Measurements from ENCODE around the gene CRHR2. TPM values are rescaled to one million over a fixed set of nuclear protein-coding genes. Genes with fewer than 3 reads are reported as not detected.

CRHR2 gene
- total RNA-seq, 2 donors from 2014 or later: not detected

GRCh38 chr7:30702200-30702599 is 19.9 kb upstream of the CRHR2 start:
- ATAC-seq (replicated peaks in 1 of 2): peak; percentile 39 to 51
- Mint-ChIP-seq H3K27ac (no peak overlapping the region), H3K9me3 (no peaks in the 10 kb centered on the region), H3K4me3 (no peak overlapping the region), H3K4me1 (ENCODE audit: low read depth) (peaks cover 5% of the 10 kb centered on the region), H3K27me3 (ENCODE audit: low read depth) (no peaks in the 10 kb centered on the region), H3K36me3 (ENCODE audit: insufficient read depth in 2 of 2) (no peaks in the 10 kb centered on the region)
- peak; percentile 8 to 15 for DNase-seq

GRCh38 chr7:30700941-30701340 is 18.7 kb upstream of the CRHR2 start:
- no peaks in the 10 kb centered on the region for H3K36me3 Mint-ChIP-seq (ENCODE audit: insufficient read depth in 2 of 2)
- ATAC-seq (replicated peaks in 1 of 2) (no peak), DNase-seq (no peak)
- H3K4me1 Mint-ChIP-seq (ENCODE audit: low read depth): peaks cover 5% of the 10 kb centered on the region
- no peak overlapping the region for H3K4me3 Mint-ChIP-seq
- no peaks in the 10 kb centered on the region for H3K27me3 Mint-ChIP-seq (ENCODE audit: low read depth)
- no peak overlapping the region for H3K27ac Mint-ChIP-seq
- no peaks in the 10 kb centered on the region for H3K9me3 Mint-ChIP-seq

GRCh38 chr7:30699706-30700495 is 17.6 kb upstream of the CRHR2 start:
- no peaks in the 10 kb centered on the region for H3K36me3 Mint-ChIP-seq (ENCODE audit: insufficient read depth in 2 of 2)
- H3K27me3 Mint-ChIP-seq (ENCODE audit: low read depth): no peaks in the 10 kb centered on the region
- H3K9me3 Mint-ChIP-seq: no peaks in the 10 kb centered on the region
- H3K4me1 Mint-ChIP-seq (ENCODE audit: low read depth): peaks cover 5% of the 10 kb centered on the region
- no peak for ATAC-seq (replicated peaks in 1 of 2)
- no peak overlapping the region for H3K27ac Mint-ChIP-seq
- DNase-seq: no peak
- no peak overlapping the region for H3K4me3 Mint-ChIP-seq

- Mint-ChIP-seq H3K9me3 (no peaks in the 10 kb centered on the region), H3K27ac (no peak overlapping the region), H3K36me3 (ENCODE audit: insufficient read depth in 2 of 2) (no peaks in the 10 kb centered on the region), H3K4me1 (ENCODE audit: low read depth) (peaks cover 5% of the 10 kb centered on the region), H3K27me3 (ENCODE audit: low read depth) (no peaks in the 10 kb centered on the region), H3K4me3 (no peak overlapping the region)
- DNase-seq (no peak), ATAC-seq (replicated peaks in 1 of 2) (no peak)
These were observed 16.2 kb upstream of the CRHR2 start for GRCh38 chr7:30698481-30698880.

GRCh38 chr7:30697719-30698460 is 15.6 kb upstream of the CRHR2 start:
- no peak for ATAC-seq (replicated peaks in 1 of 2)
- Mint-ChIP-seq H3K4me3 (no peak overlapping the region), H3K36me3 (ENCODE audit: insufficient read depth in 2 of 2) (no peaks in the 10 kb centered on the region), H3K4me1 (ENCODE audit: low read depth) (peaks cover 5% of the 10 kb centered on the region), H3K27ac (no peak overlapping the region), H3K9me3 (no peaks in the 10 kb centered on the region), H3K27me3 (ENCODE audit: low read depth) (no peaks in the 10 kb centered on the region)
- no peak for DNase-seq

GRCh38 chr7:30694774-30695721 is 12.8 kb upstream of the CRHR2 start:
- DNase-seq: no peak
- Mint-ChIP-seq H3K9me3 (no peaks in the 10 kb centered on the region), H3K36me3 (ENCODE audit: insufficient read depth in 2 of 2) (no peaks in the 10 kb centered on the region), H3K4me1 (ENCODE audit: low read depth) (peaks cover 5% of the 10 kb centered on the region), H3K27me3 (ENCODE audit: low read depth) (peaks cover 5% of the 10 kb centered on the region), H3K4me3 (no peak overlapping the region), H3K27ac (no peak overlapping the region)
- no peak for ATAC-seq (replicated peaks in 1 of 2)

GRCh38 chr7:30694218-30694745 is 12.0 kb upstream of the CRHR2 start:
- peaks cover 10% of the 10 kb centered on the region for H3K27me3 Mint-ChIP-seq (ENCODE audit: low read depth)
- H3K9me3 Mint-ChIP-seq: no peaks in the 10 kb centered on the region
- H3K4me1 Mint-ChIP-seq (ENCODE audit: low read depth): peaks cover 5% of the 10 kb centered on the region
- DNase-seq (no peak), ATAC-seq (replicated peaks in 1 of 2) (no peak)
- no peaks in the 10 kb centered on the region for H3K36me3 Mint-ChIP-seq (ENCODE audit: insufficient read depth in 2 of 2)
- no peak overlapping the region for H3K27ac Mint-ChIP-seq
- no peak overlapping the region for H3K4me3 Mint-ChIP-seq

- Mint-ChIP-seq H3K27me3 (ENCODE audit: low read depth) (peaks cover 10% of the 10 kb centered on the region), H3K4me1 (ENCODE audit: low read depth) (peaks cover 5% of the 10 kb centered on the region), H3K9me3 (no peaks in the 10 kb centered on the region), H3K36me3 (ENCODE audit: insufficient read depth in 2 of 2) (no peaks in the 10 kb centered on the region), H3K4me3 (no peak overlapping the region), H3K27ac (no peak overlapping the region)
- DNase-seq: no peak
- ATAC-seq (replicated peaks in 1 of 2): no peak
These were observed 10.6 kb upstream of the CRHR2 start for GRCh38 chr7:30692882-30693281.

GRCh38 chr7:30692438-30692837 is 10.2 kb upstream of the CRHR2 start:
- no peaks in the 10 kb centered on the region for H3K36me3 Mint-ChIP-seq (ENCODE audit: insufficient read depth in 2 of 2)
- ATAC-seq (replicated peaks in 1 of 2) (no peak), DNase-seq (no peak)
- no peak overlapping the region for H3K4me3 Mint-ChIP-seq
- H3K9me3 Mint-ChIP-seq: no peaks in the 10 kb centered on the region
- no peak overlapping the region for H3K27ac Mint-ChIP-seq
- peaks cover under 1% of the 10 kb centered on the region for H3K4me1 Mint-ChIP-seq (ENCODE audit: low read depth)
- H3K27me3 Mint-ChIP-seq (ENCODE audit: low read depth): peaks cover 10% of the 10 kb centered on the region

- H3K27ac Mint-ChIP-seq: no peak overlapping the region
- DNase-seq (no peak), ATAC-seq (replicated peaks in 1 of 2) (no peak)
- no peaks in the 10 kb centered on the region for H3K9me3 Mint-ChIP-seq
- H3K27me3 Mint-ChIP-seq (ENCODE audit: low read depth): peaks cover 17% of the 10 kb centered on the region
- H3K4me3 Mint-ChIP-seq: no peak overlapping the region
- no peaks in the 10 kb centered on the region for H3K36me3 Mint-ChIP-seq (ENCODE audit: insufficient read depth in 2 of 2)
- H3K4me1 Mint-ChIP-seq (ENCODE audit: low read depth): no peaks in the 10 kb centered on the region
These were observed 7.8 kb upstream of the CRHR2 start for GRCh38 chr7:30690011-30690410.

- no peaks in the 10 kb centered on the region for H3K36me3 Mint-ChIP-seq (ENCODE audit: insufficient read depth in 2 of 2)
- H3K27me3 Mint-ChIP-seq (ENCODE audit: low read depth): peaks cover 29% of the 10 kb centered on the region
- H3K4me3 Mint-ChIP-seq: no peak overlapping the region
- no peak for ATAC-seq (replicated peaks in 1 of 2)
- no peaks in the 10 kb centered on the region for H3K4me1 Mint-ChIP-seq (ENCODE audit: low read depth)
- DNase-seq: no peak
- H3K27ac Mint-ChIP-seq: no peak overlapping the region
- H3K9me3 Mint-ChIP-seq: no peaks in the 10 kb centered on the region
These were observed 6.5 kb upstream of the CRHR2 start for GRCh38 chr7:30688718-30689221.

- no peaks in the 10 kb centered on the region for H3K9me3 Mint-ChIP-seq
- no peak for ATAC-seq (replicated peaks in 1 of 2)
These were observed 5.3 kb upstream of the CRHR2 start for GRCh38 chr7:30687604-30688003.

More at GRCh38 chr7:30687604-30688003, 5.3 kb upstream of the CRHR2 start:
- H3K4me3 Mint-ChIP-seq: no peak overlapping the region
- peaks cover 5% of the 10 kb centered on the region for H3K4me1 Mint-ChIP-seq (ENCODE audit: low read depth)
- H3K27ac Mint-ChIP-seq: no peak overlapping the region
- no peak for DNase-seq
- H3K27me3 Mint-ChIP-seq (ENCODE audit: low read depth): peaks cover 40% of the 10 kb centered on the region
- no peaks in the 10 kb centered on the region for H3K36me3 Mint-ChIP-seq (ENCODE audit: insufficient read depth in 2 of 2)
